Mucosa of gallbladder (tissue), 1 donor: ENCODE data around the gene ATG9B. TPM values are rescaled to one million over a fixed set of nuclear protein-coding genes. Genes with fewer than 3 reads are reported as not detected.
A peak's percentile ranks its signal among the peaks of the same experiment; 100 is the strongest.
"Not testable (repeated sequence)": the region's sequence is repeated elsewhere in the genome, so short reads cannot be mapped to it uniquely, and the experiment has no call there.

Experiments used
- DNase-seq: peaks from one replicate; pipeline ENCODE4 v3.0.0-alpha.2; 2020; ENCODE audit warnings: low spot score
- total RNA-seq: library from RNA; stranded (reverse); gene quantifications from one replicate; pipeline ENCODE4 v1.2.1, GENCODE V29; 2021
- donor health status: DM: no; HTN: no; CAD: no.

Gene ATG9B
- total RNA-seq, 1 donor from 2014 or later = 1.2 TPM

DNA sequence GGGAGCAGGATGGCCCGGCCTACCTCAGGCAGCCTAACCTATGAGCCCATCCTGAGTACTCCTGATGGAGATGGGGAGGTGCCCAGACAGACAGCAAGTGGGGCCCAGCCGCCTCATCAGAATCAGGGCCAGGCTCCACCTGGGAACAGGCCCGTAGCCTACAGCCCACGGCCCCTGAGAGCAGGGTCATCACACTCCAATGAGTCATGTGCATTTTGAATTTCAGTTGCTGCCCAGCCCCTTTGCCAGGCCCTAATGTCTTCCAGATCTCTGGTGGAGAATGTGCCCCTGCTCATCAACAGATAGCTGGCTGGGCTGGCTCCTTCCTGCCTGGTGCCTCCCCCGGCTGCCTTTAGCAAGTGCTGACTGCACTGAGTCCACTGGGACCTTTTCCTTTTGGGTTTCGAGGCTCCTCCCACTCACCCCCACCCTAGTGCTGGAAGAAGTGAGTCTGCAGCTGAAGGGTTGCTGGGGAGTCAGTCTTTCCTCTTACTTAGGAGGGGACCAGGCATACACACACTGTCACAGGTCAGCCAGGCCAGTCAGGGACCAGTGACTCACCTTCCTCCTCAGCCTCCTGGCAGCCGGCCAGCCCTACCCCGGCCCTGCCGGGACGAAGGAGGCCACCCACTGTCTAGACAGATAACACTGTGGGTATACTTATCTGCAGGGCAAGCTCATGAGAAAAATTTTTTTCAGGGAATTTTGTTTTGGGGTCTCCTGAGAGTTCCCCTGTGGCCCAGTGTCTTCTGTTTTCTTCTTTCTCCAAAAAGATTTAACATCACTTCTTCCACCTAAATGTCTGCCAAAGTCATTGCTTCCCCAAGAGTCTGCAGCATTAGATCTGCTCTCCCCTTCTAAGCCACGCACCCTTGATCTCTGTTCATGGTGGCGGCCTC is 14.9 kb upstream of the ATG9B start:
- DNase-seq = peak; percentile 73

DNA sequence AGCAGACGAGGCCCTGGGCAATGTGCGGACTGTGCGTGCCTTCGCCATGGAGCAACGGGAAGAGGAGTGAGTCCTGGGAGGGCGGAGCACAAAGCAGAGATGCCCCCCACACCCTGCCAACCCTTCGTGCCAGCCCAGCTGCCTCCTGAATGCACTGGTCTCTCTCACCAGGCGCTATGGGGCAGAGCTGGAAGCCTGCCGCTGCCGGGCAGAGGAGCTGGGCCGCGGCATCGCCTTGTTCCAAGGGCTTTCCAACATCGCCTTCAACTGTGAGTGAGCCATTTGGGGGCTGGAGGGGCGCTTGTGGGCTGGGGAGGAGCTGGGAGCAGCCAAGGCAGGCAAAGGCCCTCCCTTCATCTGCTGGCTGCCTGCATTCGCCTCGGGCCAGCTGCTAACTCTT is 11.6 kb upstream of the ATG9B start:
- DNase-seq = no peak

DNA sequence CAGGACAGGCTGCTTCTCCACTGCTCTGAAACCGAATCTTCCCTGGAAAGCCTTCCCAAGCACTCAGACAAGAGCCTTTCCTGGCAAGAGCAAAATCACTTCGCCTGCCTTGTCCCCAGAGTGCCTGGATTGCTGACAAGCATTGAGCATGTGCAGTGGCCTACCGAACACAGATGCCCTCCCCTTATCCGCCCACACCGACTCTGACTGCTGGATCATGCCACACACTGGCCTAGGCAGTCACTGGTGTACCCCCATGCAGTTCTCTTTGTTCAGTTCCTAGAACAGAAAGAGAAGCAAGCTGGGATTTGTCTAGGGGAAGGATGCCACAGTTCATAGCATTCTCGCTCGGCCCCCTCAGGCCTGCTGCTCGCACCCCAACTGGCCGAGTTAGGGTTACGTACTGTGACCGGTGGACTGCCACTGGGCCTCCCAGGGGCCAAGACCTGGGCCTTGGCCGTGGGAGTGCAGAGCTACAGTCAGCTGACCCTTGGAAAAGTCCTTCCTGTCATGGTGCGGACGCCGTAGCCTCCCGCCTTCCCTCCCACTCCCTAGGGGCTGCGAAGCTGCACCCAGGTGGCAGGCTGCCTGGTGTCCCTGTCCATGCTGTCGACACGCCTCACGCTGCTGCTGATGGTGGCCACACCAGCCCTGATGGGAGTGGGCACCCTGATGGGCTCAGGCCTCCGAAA is 10.9 kb upstream of the ATG9B start:
- DNase-seq = no peak

DNA sequence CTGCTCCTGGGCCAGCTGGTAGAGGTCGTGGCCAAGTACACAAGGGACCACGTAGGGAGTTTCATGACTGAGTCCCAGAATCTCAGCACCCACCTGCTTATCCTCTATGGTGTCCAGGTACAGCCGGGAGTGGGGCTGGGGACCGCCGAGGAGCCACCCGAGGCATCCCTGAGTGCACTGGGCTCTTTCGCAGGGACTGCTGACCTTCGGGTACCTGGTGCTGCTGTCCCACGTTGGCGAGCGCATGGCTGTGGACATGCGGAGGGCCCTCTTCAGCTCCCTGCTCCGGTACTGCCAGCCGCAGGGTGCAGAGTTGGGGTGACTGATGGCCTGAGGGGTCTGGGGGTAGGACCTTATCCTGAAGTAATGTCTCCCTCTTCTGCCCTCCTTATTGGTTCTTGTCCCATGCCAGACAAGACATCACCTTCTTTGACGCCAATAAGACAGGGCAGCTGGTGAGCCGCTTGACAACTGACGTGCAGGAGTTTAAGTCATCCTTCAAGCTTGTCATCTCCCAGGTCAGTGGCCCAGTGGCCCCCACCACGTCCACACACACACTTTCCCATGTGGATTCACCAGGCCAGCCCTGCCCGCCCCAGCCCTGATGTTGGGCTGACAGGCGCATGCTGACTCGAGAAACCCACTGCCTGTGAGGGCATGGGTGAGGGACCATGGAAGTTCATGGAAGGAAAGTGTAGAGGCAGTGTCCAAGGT is 10.2 kb upstream of the ATG9B start:
- DNase-seq = no peak

DNA sequence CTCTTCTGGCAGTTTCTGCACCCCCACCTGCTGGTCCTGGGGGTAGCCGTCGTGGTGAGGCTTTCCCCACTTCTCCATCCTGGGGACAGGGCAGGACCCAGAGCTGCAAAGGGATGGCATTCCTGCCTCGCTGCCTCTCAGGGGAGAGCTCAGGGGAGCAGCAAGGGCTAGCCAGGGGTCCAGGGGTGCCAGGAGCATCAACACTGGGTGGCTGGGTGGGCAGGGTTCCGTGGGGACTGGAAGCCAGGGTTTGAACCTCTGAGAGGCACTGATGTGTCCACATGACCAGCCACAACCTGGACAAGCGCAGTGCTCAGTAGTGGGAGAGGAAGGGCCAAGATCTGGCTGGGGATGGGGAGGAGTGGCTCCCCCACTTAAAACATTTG is 9.6 kb upstream of the ATG9B start:
- no peak for DNase-seq

DNA sequence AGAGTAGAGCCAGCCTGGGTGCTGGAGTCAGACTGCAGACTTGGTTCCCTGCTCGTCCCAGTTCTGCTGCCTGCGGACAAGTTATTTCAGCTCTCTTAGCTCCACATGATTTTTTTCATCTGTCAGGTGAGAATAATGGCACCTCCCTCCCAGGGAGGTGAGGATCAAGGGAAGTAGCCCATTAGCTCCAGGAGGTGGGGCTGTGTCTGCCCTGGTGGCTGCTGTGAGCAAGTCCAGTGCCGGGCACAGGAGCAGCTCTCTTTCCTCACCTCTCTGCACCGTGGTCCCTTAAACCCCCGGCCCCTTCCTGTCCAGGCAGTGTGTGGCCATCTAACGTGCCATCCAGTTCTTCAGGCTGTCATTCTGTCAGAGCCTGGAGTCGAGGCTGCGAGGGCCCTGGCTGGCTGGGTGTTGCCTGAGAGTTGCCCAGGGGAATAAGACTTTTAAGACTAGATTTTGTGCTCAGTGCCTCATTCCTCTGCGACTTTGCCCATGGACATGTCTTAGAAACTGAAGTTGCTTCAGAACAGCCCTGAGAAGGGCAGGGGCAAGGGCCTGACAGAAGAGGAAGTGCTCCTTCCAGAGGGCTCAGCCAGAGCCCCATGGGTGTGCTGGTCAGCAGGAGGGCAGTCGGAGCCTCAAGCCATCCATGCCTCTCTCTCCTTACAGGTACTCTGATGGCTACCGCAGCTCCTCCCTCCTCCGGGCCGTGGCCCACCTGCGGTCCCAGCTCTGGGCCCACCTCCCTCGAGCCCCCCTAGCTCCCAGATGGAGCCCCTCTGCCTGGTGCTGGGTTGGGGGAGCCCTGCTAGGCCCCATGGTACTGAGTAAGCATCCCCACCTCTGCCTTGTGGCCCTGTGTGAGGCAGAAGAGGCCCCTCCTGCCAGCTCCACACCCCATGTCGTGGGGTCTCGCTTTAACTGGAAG is 8.9 kb upstream of the ATG9B start:
- no peak for DNase-seq

DNA sequence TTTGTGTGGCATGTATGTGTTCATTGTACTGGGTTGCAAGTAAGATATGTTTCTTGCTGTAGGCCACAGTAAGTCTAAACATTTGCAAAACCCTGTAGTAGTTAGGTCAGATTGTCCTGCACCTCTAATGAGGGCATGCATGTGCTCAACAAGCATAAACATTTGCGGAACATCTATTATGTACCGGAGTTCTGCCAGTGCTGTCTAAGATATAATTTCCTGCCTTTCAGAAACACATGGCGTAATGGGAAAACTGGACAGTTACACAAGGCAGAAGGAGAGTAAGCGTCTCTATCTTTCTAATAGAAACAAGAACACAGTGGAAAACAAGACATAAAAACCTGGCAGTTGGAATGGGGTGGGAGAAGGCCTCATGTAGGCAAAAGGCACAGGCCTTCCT is 6.7 kb upstream of the ATG9B start:
- no peak for DNase-seq

DNA sequence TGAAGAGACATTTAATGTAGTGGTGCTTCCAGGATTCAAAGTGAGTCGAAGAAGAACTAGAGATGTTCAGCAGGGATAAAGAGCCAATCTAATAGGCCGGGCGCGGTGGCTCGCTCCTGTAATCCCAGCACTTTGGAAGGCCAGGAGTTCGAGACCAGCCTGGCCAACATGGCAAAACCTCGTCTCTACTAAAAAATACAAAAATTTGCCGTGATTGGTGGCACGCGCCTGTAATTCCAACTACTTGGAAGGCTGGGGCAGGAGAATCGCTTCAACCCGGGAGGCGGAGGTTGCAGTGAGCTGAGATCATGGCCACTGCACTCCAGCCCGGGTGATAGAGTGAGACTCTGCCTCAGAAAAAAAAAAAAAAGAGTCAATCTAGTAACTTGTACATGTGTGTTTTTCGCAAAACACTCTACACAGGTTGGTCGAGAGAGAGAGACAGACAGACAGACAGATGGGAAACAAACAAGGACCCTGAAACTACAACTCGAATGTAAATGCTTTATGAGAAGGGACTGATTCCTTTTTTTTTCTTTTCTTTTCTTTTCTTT is 4.7 kb upstream of the ATG9B start:
- DNase-seq = no peak

DNA sequence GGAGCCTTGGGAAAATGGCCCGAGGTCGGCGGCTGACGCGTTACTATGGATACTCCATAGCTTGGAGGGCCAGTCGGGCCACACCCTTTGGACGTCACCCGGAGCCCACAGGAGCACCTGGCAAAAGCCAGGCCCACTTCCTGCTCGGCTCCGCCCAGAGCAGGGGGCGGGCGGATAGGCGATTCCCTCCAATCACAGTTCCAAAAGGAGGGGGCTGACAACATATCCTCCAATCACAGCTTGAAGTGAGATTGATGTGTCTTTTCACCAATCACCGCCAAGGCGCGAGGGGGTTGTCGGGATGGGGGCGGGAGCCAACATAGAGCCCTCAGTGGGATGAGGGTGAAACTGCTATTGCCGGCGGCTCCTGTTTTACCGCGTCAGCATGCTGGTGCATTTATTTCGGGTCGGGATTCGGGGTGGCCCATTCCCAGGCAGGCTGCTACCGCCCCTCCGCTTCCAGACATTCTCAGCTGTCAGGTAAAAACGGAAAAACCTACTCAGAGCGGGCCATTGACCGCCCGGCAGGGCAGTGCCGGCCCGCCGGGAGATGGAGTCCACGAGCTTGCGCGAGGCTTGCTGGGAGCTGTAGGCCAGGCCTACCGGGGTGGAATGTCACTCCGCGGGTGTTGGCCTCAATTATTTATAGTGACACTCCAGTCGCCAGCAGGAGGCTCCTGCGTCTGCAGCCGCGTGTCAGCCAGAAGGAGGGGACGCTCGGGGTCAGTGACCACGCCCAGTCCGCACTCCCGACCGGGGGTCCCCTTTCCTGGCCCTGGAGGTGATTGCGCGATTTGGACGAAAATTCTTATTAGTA is 4.0 kb upstream of the ATG9B start, which contains the start of gene ABCB8:
TSS of gene ABCB8 (plus strand) at position 320 of the 817 bp plus-strand sequence. CDS start at position 386, 66 bp downstream.
- peak; percentile 100 for DNase-seq

DNA sequence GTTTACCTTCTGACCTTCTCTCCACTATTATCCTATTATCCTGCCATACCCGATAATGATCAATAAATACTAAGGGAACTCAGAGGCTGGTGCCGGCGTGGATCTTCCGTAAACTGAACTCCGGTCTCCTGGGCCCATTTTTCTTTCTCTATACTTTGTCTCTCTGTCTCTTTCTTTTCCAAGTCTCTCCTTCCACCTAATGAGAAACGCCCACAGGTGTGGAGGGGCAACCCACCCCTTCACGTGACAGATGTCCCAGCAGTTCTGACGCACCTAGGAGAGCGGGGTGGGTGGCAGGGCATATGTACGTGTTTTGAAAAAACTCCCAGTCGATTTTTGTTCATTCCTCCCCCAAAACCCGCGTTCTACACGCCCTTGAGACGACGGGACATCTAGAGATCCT is 3.4 kb upstream of the ATG9B start:
- DNase-seq = not testable (repeated sequence)

DNA sequence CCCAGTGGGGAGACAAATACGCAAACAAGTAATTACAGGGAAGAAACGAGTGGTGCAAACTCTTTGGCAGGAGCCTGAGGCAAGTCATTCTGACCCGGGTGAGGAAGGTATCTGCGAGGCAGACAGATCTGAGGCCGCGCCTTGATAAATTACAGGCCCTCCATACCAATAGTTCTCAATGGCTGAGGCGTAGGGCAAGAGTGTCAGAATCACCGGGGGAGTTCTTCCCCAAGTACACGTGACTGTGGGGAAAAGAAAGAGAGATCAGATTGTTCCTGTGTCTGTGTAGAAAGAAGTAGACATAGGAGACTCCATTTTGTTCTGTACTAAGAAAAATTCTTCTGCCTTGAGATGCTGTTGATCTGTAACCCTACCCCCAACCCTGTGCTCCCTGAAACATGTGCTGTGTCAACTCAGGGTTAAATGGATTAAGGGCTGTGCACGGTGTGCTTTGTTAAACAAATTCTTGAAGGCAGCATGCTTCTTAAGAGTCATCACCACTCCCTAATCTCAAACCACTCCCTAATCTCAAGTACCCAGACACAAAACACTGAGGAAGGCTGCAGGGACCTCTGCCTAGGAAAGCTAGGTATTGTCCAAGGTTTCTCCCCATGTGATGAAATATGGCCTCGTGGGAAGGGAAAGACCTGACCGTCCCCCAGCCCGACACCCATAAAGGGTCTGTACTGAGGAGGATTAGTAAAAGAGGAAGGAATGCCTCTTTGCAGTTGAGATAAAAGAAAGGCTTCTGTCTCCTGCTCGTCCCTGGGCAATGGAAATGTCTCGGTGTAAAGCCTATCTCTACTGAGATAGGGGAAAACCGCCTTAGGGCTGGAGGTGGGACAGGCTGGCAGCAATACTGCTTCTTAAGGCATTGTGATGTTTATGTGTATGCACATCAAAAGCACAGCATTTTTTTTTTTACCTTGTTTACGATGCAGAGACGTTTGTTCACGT is 2.8 kb upstream of the ATG9B start:
- not testable (repeated sequence) for DNase-seq

DNA sequence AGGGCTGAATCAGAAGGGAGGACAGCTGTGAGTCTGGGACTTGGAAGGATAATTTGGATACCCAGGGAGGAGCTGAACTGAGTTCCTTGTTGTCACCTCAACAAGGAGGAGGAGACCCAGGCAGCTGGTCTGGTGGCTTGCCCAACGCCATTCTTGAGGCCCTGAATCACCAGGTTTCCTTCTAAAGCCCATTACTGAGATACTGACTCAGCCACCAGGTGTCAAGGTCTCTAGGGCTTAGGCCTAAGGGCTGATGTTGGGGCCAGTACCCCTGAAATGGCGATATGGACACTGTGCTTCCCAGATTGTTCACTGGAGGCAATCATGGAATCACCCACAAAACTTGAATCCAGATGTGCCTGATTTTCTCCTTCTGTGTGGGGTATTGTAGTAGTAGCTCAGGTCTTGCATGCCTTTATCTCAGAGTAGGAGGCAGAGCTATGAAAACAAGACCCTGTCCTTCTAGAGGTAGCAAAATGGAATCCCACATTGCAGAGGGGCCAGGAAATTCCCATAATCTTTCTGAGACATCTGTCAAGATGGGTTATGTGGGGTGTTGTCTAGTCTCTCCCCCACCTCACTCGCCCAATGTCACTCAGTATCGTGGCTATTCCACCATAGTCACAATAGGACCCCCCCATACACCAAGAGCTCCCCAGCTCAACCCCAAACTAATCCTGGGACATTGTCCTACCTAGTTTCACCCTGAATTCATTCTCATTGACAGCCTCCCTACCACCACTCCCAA is 1.8 kb upstream of the ATG9B start:
- no peak for DNase-seq

DNA sequence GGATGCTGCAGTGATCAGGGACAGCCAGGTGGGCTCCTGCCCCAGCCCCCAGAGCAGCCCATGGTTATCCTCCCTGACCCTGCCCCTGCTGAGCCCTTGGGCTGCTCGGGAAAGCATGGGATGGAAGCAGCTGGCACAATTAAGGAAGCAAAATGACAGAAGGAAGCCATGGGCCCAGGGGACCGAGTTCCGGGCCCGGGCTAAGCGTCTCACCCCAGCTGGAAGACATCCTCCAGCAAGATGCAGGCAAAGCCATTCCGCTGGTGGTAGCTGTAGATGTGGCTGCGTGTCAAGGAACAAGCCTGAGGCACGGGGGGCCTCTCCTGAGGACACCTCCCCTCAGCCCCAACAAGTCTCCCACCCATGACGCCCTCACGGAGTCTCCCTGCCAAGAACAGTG is 1.1 kb downstream of the ATG9B start:
- no peak for DNase-seq

DNA sequence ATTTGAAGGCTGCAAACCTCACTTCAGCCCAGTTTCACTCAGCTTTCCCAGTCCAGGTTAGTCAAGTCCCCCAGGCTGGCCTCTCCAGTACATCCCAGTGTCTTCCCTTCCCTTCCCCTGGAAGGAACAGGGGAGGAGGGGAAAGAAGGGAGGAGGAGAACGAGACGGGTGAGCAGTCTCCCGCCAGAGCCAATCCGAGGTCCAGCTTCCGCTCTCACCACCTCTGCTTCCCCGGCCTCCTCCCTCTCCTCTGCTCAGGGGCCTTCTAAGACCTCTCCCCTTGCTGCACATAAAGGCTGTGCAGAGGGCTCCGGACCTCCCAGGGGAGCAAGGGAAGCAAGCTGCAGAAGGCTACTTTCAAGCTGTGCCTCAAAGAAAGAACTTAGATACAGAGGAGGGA is 4.1 kb downstream of the ATG9B start:
- DNase-seq = no peak

DNA sequence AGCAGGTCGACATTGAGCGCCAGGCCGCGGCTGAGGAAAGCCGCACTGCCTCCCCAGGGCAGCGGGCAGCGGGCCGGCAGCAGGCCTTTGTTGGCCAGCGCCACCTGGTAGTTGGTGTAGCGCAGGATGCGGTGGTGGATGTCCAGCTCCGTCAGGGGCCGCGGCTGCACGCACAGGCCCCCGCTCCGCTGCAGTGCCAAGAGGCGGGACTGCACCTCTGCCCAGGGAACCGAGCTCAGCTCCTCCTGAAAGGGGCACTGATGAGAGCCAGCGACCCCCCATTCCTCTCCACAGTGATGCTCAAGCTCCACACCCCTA is 5.2 kb downstream of the ATG9B start:
- DNase-seq = no peak

DNA sequence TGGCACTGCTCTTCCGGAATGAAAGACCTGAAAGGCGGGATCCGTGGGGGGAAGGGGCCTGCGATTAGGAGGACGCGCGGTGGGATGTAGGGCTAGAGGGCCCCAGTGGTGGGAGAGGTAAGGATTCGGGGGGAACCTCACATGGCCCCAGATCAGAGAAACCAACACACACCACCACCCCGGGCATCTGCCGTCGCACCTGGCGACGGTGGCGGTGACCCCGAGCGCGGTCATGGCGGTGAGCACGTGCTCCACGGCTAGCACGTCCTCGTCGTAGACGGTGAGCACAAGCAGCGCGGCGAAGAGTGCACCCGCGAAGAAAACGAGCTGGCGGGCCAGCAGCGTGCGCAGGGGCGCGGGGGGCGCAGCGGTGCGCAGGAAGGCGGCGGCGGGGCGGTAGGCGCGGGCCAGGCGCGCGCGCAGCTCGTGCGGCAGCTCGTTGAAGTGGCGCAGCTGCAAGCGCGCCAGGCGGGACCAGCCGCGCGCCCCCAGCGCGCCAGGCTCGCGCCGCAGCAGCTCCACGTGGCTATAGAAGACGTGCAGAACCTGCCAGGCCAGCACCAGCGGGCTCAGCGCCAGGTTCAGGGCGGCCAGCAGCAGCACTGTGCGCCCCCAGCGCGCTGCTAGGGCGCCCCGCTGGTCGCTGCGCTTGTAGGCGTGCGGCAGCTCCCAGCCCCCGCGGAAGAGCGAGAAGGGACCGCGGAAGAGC is 5.7 kb downstream of the ATG9B start:
- peak; percentile 38 for DNase-seq

DNA sequence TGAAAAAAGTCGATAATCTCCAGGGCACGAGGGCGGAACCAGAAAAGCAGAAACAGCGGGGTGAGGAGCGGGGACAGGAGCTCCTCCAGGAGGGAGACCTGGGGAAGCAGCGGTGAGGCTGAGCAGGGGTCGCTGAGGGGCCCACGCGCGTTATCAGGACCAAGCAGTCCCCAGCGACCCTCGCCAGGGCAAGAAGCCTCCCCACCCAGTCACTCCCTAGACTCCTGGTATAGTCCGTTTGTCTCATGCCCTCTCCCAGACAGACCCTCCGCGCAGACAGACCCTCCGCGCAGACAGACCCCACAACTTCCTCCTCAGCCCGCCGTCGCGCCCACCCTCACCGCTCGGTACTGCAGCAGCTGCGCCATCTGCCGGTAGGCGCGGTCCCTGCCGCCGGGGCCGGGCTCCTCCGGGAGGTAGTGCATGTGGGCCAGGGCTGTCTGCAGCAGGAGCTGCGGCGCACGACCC is 6.3 kb downstream of the ATG9B start:
- peak; percentile 66 for DNase-seq
